ENCODE measurements around the gene LEUTX.
A peak's percentile ranks its signal among the peaks of the same experiment; 100 is the strongest.
"Not testable (repeated sequence)": the region's sequence is repeated elsewhere in the genome, so short reads cannot be mapped to it uniquely, and the experiment has no call there.

LEUTX gene

DNA sequence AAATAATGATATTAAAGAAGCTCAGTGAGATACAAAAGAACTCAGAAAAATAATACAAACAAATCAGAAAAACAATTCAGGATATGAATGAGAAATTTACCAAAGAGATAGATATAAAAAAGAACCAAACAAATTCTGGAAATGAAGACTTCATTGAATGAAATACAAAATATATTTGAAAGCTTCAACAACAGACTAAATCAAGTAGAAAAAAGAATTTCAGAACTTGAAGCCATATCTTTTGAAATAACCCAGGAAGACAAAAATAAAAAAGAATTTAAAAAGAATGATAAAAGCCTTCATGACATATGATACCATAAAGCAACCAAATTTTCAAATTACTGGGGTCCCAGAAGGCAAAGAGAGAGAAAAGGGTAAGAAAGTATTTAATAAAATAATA is 9.6 kb downstream of the LEUTX start:
- DNase-seq, result no peak

DNA sequence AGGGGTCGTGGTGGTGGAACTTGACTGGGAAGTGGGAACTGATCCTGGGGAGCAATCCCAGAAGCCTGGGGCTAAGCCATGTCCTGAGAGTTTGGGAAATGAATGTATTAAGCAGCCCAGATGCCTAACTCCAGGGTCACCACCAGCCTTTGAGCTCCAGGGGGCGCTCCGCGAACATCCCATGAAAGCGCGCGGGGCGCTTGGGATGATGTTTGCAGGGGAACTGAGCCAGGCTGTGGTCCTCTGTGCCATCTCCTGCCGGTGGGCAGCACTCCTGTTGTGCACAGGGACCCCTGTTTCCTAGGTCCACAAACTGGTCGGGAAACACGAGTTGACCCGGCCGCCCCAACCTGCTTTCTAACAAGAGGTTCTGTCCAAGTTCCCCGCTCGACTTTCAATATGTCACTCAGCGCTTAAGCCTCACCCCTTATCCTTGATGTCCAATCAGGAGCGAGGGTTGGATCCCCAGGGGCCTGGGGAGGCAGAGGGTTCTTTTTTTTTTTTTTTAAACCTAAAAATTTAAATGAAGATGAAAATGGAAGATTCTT is 14.4 kb downstream of the LEUTX start:
- peak; percentile 86 for DNase-seq

DNA sequence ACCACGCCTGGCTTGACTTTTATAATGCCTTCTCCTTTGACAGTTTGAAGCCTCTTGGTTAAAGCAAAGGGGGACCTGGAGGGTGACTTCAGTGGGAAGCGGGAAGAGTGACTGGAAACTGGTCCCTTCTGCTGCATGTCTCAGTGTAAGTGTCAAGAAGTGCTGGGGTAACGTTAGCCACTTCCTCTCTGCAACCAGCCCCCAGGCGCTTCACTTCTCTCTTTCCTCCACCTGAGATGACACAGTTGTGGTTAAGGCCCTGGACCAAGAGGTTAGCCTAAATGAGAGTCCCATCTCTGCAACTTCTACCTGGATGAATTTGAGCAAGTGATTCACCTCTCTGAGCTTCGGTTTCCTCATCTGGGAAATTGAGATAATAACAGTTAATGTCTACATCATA is 16.3 kb downstream of the LEUTX start:
- no peak for DNase-seq

GRCh38 chr19:39796000-39796498 is 17.4 kb downstream of the LEUTX start:
- DNase-seq, result no peak

DNA sequence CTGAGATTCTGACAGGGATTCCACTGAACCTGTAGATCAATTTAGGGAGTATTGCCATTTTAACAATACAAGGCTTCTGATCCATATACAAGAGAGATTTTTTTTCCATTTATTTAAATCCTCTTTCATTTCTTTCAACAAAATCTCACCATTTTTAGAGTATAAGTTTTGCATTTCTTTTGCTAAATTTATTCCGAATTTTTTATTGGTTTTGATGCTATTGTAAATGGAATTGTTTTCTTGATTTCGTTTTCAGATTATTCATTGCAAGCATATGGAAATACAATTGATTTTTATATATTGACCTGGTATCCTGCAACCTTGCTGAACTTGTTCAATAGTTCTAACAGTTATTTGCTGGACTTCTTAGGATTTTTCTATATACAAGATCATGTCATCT is 18.4 kb downstream of the LEUTX start:
- no peak for DNase-seq

GRCh38 chr19:39802958-39803357 is 24.3 kb downstream of the LEUTX start:
- peak; percentile 88 for DNase-seq

DNA sequence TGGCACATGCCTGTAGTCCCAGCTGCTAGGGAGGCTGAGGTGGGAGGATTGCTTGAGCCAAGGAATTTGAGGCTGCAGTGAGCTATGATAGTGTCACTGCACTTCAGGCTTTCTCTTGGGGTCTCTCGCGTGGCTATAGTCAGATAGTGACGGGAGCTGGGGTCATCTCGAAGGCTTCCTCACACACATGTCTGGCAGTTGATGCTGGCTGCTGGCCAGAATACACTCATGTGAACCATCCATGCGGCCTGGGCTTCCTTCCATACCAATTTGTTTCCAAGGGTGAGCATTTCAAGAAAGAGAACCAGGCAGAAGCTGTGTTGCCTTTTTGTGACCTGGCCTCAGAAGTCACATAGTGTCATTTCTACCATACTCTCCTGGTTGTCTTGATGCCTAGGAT is 26.4 kb downstream of the LEUTX start:
- DNase-seq, result no peak

GRCh38 chr19:39807846-39808364 is 29.3 kb downstream of the LEUTX start:
- DNase-seq, result no peak

DNA sequence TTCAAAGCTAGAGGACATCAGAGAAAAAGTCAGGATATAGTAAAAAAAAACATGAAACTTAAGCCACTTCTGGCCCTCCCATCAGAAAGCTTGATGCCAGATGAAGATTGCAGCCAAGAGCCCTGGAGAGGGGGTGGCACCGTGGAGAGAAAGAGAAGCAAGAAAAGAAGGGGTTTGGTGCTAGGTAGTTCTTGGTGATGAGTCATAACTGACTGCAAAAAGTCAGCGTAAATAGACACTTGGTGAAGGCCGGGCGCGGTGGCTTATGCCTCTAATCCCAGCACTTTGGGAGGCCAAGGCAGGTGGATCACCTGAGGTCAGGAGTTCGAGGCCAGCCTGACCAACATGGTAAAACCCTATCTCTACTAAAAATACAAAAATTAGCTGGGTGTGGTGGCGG is 30.0 kb downstream of the LEUTX start:
- DNase-seq, result not testable (repeated sequence)

GRCh38 chr19:39809368-39809767 is 30.7 kb downstream of the LEUTX start:
- DNase-seq, result no peak

GRCh38 chr19:39810424-39810823 is 31.8 kb downstream of the LEUTX start:
- DNase-seq, result peak; percentile 45

GRCh38 chr19:39811064-39811463 is 32.4 kb downstream of the LEUTX start:
- no peak for DNase-seq

DNA sequence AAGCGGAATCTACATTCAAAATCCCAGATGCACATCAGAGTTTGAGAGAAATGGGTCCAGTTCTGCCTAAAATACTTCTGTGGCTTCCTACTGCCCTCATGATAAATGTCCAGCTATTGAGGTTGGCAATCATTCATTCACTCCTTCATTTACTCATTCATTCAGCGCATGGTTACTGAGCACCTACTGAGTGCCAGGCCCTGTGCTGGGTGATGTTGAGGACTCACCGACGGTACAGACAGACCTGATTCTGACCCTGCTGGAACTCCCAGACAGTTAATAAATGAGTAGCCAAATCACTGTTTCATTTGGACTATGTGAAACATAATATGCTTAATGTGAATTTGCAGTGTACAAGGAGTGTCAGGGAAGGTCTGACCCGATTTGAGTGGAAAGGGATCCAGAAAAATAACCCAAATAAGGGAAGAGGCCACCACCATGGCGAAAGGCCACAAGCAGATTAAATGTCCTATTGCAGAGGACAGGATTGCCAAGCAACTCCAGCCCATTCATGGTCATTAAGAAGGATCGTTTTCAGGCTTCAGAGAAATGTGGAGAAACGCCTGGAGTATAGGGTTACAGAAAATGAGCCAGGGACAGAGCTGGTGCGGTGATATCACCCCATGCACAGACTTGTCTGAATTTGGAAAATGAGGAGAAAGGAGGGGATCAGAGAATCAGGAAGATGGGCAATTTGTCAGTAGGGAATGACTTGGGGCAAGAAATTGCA is 34.8 kb downstream of the LEUTX start:
- DNase-seq, result peak; percentile 77

DNA sequence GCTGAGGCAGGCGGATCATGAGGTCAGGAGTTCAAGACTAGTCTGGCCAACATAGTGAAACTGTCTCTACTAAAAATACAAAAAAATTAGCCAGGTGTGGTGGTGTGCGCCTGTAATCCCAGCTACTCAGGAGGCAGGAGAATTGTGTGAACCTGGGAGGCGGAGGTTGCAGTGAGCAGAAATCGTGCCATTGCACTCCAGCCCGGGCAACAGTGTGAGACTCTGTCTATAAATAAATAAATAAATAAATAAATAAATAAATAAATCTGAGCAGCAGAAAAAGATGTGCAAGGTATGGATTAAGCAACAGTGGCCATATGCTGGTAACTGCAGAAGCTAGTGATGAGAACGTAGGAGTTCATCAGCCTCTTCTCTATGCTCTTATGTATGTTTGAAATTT is 35.5 kb downstream of the LEUTX start:
- DNase-seq, result not testable (repeated sequence)

GRCh38 chr19:39814595-39814994 is 35.9 kb downstream of the LEUTX start:
- DNase-seq, result no peak

GRCh38 chr19:39816287-39817048 is 37.8 kb downstream of the LEUTX start:
- no peak for DNase-seq

DNA sequence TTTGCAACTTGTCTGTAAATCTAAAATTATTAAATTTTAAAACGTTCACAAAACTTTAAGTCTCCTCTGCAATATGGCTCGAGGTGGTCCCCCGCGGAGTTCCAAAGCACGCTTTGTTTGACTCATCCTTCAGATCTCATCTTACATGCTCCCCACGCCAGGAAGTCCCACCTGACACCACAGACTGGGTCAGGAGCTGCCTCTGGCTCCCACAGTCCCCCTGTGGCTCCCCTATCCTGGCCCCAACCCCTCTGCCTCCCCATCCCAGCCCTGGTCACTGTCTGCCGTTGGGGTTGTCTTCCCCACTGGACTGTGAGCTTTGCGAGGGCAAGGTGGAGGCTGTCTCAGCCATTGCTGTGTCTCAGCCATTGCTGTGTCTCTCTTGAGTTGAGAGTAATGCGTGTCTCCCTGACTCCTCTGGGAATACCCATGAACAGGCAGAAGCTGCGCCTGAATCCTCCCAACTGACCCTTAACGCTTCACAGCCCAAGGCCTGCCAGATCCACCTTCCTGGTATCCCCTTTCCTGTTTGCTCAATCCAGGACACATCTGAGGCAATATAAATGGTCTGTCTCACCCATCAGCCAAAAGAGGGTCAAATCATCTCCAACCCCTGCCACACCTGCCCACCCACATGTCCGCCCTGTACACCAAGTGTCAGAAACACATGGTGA is 39.4 kb downstream of the LEUTX start:
- no peak for DNase-seq

DNA sequence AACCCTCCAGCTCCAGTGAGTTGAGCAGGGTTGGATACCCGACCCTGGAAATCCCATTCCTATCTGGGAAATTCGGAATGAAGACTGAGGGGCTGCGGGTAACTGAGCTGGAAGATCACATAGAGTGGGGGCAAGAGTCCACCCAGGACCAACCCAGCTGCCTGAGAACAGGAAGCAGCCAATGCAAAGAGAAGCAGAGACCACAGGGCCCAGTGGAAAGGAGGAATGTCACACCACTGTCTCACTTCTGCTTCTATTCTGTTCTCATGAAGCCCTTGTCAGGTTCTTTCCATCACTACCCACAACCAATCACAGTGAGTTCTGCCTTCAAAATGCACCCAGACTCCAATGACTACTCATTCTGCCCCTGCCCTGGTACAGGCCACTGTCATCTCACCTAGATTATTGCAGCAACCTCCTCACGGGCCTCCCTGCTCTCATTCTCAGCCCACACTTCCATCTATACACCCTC is 40.0 kb downstream of the LEUTX start:
- no peak for DNase-seq

DNA sequence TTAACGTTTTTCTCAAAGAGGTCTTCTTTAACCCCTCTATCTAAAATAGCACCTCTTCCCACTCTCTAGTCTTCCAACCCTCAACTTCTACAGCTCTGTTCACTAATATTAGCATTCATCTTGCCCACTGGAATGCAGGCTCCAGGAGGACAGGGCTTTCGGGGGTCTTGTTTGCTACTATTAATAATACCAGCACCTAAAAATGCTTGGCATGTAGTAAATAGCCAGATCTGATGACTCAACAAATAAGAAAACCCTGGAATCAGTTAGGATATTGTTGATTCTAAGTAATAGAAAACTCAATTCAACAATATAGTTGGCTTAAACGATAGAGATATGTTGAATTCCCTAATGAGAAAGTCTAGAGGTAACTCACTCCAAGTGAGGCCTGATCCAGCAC is 41.1 kb downstream of the LEUTX start:
- no peak for DNase-seq

- no peak for DNase-seq
These were observed 42.0 kb downstream of the LEUTX start for GRCh38 chr19:39820696-39821095.

DNA sequence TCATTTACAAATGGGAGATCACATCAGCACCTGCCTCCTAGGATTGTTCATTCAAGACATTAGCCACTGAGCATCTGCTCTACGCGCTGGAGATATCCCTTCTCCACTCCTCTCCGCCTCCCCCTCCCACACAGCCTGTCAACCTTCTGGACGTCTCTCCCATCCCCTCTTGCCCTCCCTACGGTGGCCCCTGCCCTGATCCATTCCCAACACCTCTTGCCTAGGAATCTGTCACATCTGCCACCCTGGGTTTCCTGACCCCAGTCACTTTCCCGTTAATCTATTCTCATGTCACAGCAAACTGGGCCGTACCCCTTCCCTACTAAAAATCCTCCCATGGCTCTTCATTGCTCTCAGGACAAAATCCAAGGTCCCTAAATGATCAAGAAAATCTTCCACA is 45.0 kb downstream of the LEUTX start:
- DNase-seq, result peak; percentile 61

- DNase-seq, result peak; percentile 98
These were observed 45.8 kb downstream of the LEUTX start for GRCh38 chr19:39824143-39825092.
